NCI-H526 (cell line): ENCODE data around the gene SHTN1.

Experiments used
- DNase-seq, 2 experiments: peaks; one replicate each; lab custom pipeline; 2025; lab: John Stamatoyannopoulos, UW

SHTN1 gene

DNA sequence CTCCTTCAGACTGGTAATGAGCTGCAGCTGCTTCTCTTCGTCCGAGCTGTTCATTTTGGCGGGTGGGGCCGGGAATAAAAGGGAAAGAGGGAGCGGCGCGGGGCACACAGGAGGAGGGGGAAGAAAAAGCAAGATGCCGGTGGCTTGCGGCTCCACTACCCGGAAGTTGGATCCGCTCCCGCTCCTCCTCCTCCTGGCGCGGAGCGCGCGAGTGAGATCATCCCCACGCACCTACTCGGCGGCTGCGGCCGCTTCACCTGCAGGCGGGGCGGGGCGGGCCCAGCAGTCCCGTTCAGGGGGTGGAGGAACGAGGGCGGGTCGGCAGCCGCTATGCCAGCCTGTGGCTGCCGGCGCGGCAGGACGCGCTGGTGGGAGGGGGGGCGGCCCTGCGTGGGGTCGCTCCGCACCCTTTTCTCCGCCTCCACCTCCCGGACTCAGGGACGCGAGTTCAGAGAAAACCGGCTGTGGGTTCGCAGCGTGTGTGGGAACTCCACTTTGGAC is at the start of gene SHTN1:
SHTN1 (minus strand) TSS at position 162 of the 501 bp plus-strand sequence; CDS start at position 54, 108 bp downstream.
- peak; percentile 53 to 89 for DNase-seq

DNA sequence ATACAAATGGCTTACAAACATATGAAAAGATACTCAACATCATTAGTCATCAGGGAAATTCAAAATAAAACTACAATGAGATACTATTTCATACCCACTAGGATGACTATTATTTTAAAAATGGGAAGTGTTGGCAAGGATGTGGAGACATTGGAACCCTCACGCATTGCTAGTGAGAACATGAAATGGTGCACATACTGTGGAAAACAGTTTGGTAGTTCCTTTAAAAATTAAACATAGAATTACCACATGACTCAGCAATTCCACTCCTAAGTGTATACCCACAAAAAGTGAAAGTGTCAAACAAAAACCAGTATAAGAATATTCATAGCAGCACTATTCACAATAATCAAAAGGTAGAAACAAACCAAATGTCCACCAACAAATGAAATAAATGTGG is 48.5 kb upstream of the SHTN1 start:
- DNase-seq: no peak

DNA sequence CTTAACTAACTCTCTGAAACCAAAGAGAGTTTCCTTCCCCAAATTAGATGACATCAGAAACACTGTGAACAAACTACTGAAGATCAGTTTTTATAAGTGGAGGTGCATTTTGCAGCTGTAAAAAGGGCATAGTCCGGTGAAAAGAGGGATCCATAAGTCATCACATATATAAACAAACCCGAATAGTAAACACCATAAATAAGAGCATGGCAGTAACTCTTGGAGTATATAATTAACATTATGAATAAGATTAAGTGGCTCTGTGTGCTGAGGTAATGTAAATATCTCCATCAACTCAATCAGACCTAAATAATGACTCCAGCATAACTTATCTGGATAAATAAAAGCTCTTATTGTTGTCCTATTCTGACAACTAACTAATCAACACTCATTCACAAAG is 43.0 kb upstream of the SHTN1 start:
- no peak for DNase-seq

DNA sequence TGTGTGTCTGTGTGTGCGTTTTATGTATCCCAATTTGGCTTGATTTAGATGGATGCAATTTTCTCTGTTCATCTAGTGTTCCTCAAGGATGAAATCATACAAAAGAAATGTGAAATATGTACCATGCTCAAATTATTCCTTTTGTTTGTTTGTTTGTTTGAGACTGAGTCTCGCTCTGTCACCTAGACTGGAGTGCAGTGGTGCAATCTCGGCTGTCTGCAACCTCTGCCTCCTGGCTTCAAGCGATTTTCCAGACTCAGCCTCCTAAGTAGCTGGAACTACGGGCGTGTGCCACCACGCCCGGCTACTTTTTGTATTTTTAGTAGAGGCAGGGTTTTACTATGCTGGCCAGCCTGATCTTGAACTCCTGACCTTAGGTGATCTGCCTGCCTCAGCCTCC is 11.3 kb upstream of the SHTN1 start:
- no peak for DNase-seq

- DNase-seq: no peak
Measured at GRCh38 chr10:117014835-117015234, 9.8 kb upstream of the SHTN1 start.

DNA sequence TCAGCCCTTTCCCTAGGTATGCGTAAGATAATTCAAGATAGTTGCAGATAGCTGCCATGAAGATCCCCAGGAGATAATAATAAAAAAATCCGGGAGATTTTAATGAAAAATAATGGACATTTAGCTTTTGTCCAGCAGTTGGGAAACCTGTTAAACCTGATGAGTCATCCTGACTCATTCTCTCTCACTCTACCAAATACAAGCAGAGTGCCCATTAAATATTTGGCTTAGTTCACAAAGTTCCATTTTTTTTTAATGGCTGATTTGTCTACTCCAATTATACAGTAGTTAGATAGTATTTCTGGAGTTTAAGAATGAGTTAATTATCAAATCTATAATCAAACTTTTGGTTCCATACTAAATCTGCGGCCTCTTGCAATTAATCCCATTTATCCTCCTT is 2.1 kb upstream of the SHTN1 start:
- no peak for DNase-seq

DNA sequence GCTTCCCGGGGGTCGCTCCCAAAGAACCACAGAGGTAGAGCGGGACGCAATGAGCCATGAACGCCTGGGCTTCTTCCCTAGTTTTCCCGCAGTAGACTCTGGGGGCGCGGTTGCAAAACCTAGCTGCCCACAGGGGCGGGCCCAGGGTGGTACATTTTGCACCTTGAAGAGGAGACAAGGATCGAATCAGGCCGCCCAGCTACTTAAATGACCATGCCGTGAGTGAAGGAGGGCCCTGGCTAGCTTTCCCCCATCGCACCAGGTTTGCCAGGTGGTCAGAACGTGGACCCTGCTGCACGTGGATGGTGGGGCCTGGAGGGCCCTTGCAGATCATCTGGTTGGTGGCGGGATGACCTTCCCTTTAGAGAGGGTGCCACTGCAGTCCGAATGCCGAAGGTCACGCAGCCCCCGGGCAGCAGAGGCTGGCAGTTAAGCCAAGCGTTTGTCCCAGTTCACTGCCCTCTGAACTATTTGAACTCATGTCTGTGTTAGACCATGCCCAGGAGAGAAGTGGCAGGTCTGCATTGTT is 604 bp upstream of the SHTN1 start:
- DNase-seq: peak; percentile 33 to 69

- DNase-seq: peak in 1 of 2 experiments; percentile 64
Measured at GRCh38 chr10:117004227-117005025, 561 bp downstream of the SHTN1 start.

- no peak for DNase-seq
Measured at GRCh38 chr10:117003336-117003735, 1.7 kb downstream of the SHTN1 start.

DNA sequence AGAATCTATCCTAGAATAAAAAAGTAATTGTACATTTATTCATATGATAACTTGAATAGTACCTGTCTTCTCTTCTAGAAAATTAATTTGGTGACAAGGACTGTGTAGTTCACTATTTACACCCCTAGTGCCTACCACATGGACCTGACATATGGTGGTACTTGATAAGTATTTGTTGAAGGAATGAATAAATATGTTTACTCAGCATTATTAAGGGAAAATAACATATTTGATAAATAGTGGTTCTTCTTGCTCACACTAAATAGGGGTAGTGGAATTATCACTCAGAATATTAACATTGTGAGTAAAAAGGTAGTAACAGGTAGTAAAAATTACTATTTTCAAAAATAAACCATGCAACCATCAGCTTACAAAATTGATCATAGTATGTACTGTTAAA is 2.8 kb downstream of the SHTN1 start:
- DNase-seq: no peak

DNA sequence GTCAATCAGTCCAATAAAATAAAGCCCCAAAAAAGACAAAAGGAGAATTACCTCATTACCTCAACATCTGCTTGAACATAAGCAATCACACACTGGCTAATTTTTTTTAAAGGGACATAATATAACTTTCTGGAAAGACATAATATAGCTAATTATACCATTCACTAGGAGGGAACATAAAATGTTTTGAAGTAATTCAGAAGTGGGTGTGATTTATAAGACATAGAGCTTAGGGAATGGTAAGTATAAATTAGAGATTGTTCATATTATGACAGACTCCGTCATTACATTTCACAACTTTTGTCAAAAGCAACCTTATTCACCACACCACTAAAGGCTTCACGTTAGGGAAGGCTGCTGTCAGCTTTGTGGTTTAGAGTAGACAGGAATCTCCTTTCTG is 3.8 kb downstream of the SHTN1 start:
- no peak for DNase-seq

DNA sequence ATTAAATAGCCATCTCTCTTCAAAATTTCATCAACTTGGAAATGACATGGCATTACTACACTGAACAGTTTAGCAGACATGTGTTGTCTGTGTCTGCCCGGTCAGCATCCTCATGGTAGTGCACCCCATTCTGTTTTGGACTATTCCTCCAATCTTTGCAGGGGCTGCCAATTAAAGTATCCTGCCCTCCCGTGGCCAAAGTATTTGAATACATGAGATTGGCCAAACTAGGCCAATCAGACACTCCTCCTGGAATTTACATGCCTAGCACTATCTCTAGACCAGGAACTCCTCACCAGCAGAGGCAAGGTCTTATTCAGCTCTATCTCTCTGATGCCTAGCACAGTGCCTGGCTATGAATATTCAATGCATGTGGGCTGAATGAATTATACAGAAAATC is 4.4 kb downstream of the SHTN1 start:
- peak in 1 of 2 experiments; percentile 0 for DNase-seq

GRCh38 chr10:116998172-116998571 is 6.8 kb downstream of the SHTN1 start:
- DNase-seq: no peak

- DNase-seq: no peak
Measured at GRCh38 chr10:116997015-116997414, 8.0 kb downstream of the SHTN1 start.

DNA sequence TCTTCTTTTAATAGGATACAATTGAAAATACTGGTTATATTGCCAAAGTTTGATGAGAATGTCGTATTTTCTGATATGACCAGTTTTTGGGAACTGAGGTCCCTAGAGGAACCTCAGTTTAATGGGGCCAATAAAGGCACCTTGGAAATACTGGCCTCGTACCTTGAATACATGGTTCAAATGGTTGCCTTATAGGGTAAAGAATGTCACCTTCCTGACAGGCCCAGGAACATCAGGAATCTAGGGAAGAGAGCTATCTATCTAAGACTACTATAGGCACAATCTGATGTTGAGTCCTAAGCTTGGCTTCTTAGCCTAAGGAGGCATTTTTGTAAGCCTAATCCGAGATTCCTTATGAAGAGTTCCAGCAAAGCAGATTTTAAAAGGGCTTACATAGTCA is 9.3 kb downstream of the SHTN1 start:
- no peak for DNase-seq

DNA sequence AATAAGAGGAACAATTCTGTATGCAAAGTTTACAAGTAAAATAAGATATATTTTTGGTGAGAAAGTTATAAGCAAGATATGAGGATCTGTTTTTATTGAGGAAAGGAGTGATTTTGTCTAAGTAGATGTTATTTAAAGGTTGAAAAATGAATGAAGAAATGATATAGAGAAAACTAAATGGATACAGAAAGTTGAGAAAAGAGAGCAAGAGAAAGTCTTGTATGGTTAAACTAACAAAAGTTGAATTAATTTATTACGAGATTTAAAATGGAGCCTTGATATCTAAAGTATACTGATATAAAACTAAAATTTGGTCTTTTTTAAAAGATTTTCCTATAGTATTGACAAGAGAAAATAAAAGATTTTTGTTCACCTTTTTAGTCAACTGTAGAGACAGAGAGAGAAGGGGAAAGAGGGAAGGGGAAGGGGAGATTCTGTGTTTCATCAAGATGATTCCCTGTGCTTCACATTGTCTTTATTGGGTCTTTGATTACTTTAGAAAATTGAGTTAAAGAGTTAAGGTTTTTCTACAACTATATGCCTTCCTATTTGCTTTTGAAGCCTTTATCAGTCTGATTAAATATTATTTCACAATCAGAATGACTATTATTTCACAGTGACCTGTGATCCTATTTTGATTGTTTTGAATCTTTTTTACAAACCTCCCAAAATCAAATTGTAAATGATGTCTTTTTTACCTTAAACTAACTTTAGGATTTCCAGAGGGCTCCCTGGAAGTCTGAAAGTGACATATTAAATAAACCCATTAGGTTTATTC is 10.7 kb downstream of the SHTN1 start:
- DNase-seq: no peak

GRCh38 chr10:116993610-116994009 is 11.4 kb downstream of the SHTN1 start:
- no peak for DNase-seq

GRCh38 chr10:116992183-116992582 is 12.8 kb downstream of the SHTN1 start:
- DNase-seq: no peak

- no peak for DNase-seq
Measured at GRCh38 chr10:116990276-116990800, 14.6 kb downstream of the SHTN1 start.

DNA sequence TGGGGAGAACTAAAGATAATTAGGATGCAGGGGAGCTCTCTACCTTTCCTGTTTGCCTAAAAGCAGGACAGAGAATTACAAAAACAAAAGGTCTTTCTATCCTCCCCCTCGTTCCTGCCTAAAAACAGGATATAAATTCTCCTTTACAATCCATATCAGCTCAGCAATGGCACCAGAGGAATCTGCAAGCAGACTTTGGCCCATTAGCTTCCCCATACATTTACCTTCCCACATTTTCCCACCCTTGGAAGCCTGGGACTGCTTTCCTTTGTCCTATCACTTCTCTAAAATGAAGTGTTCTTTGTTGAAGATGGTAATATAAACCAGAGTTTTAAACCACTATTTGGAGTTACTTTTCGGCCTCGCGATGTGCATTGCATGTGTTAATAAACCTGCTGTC is 15.5 kb downstream of the SHTN1 start:
- no peak for DNase-seq

DNA sequence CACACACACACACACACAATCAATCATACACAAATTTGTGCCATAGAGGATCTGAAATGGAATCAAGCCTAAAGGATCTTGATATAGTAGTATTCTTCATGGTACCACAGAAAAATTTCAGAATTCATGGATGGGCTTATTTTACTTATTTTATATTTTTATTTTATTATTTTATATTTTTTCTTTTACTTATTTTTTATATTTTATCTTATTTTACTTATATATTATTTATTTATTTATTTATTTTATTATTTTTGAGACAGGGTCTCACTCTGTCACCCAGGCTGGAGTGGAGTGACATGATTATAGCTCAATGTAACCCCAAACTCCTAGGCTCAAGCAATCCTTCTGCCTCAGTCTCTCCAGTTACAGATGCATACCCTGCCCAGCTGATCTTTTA is 16.7 kb downstream of the SHTN1 start:
- DNase-seq: no peak

DNA sequence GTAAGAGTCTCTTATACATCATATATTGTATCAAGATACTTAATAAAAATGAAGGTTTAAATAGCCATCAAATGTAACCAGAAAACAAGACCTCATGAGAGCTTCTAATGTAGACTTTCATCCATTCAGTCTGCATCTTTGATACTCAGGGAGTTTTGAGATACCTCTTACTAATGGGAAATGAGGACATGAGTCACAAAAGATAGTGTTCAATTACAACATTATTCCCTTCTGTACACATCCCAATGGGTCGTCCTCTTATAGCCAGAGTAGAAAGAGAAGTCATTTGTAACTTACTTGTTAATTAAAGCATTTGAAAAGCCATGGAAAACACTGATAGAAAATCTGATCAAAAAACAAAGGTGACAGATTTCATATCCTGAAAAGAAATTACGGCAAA is 19.4 kb downstream of the SHTN1 start:
- no peak for DNase-seq
